ENCODE measurements around the gene LHX3. TPM values are rescaled to one million over a fixed set of nuclear protein-coding genes. Genes with fewer than 3 reads are reported as not detected.

LHX3 gene
- total RNA-seq (2021; fragmentation: NEBNext Ultra II Directional; extraction: Animal tissue kit (Norgen Biotek cat#: 25700)): not detected
- long read RNA-seq: 0 reads

- no peak for TF ChIP-seq CTCF (IDR thresholded peaks at IDR 0.05)
- H3K27me3 Mint-ChIP-seq (ENCODE audit: insufficient read depth): peaks cover 25% of the 10 kb centered on the region
- 0 out of 2 replicates have a peak, but pooled peaks cover 5% of the 10 kb centered on the region for H3K36me3 Mint-ChIP-seq (ENCODE audit: low read depth)
- DNase-seq: no peak
- no peaks in the 10 kb centered on the region for H3K9me3 Mint-ChIP-seq
- H3K27ac Mint-ChIP-seq: no peak within 1 kb of the TSS
- H3K4me3 Mint-ChIP-seq: no peak within 1 kb of the TSS
- no peaks in the 10 kb centered on the region for H3K4me1 Mint-ChIP-seq (ENCODE audit: low read depth)
These were observed at the start of gene LHX3 for GRCh38 chr9:136204838-136205706. Gene LHX3, minus strand, starts transcription at chr9:136205128. Its CDS starts 116 bp downstream, at chr9:136205012.

- peaks cover 9% of the 10 kb centered on the region for H3K4me1 Mint-ChIP-seq (ENCODE audit: low read depth)
These were observed 48.6 kb upstream of the LHX3 start for GRCh38 chr9:136253246-136254130.

GRCh38 chr9:136252846-136253245, 47.9 kb upstream of the LHX3 start:
- no peak for DNase-seq
- Mint-ChIP-seq H3K27ac (no peak overlapping the region), H3K36me3 (ENCODE audit: low read depth) (no peaks in the 10 kb centered on the region), H3K27me3 (ENCODE audit: insufficient read depth) (peaks cover 12% of the 10 kb centered on the region), H3K4me1 (ENCODE audit: low read depth) (peaks cover 9% of the 10 kb centered on the region), H3K9me3 (no peaks in the 10 kb centered on the region), H3K4me3 (no peak overlapping the region)
- TF ChIP-seq CTCF (IDR thresholded peaks at IDR 0.05): no peak

More at GRCh38 chr9:136253246-136254130, 48.6 kb upstream of the LHX3 start:
- no peak for TF ChIP-seq CTCF (IDR thresholded peaks at IDR 0.05)
- Mint-ChIP-seq H3K36me3 (ENCODE audit: low read depth) (no peaks in the 10 kb centered on the region), H3K27ac (no peak overlapping the region), H3K4me3 (no peak overlapping the region), H3K9me3 (no peaks in the 10 kb centered on the region), H3K27me3 (ENCODE audit: insufficient read depth) (peaks cover 13% of the 10 kb centered on the region)
- no peak for DNase-seq

GRCh38 chr9:136252281-136252680, 47.4 kb upstream of the LHX3 start:
- Mint-ChIP-seq H3K27ac (no peak overlapping the region), H3K27me3 (ENCODE audit: insufficient read depth) (peaks cover 17% of the 10 kb centered on the region), H3K9me3 (no peaks in the 10 kb centered on the region), H3K4me3 (no peak overlapping the region), H3K4me1 (ENCODE audit: low read depth) (peaks cover 9% of the 10 kb centered on the region), H3K36me3 (ENCODE audit: low read depth) (no peaks in the 10 kb centered on the region)
- TF ChIP-seq CTCF (IDR thresholded peaks at IDR 0.05): no peak
- no peak for DNase-seq

- Mint-ChIP-seq H3K4me3 (no peak overlapping the region), H3K9me3 (no peaks in the 10 kb centered on the region), H3K4me1 (ENCODE audit: low read depth) (peaks cover 9% of the 10 kb centered on the region), H3K27me3 (ENCODE audit: insufficient read depth) (peaks cover 23% of the 10 kb centered on the region), H3K36me3 (ENCODE audit: low read depth) (no peaks in the 10 kb centered on the region), H3K27ac (no peak overlapping the region)
- TF ChIP-seq CTCF (IDR thresholded peaks at IDR 0.05): no peak
- no peak for DNase-seq
These were observed 46.6 kb upstream of the LHX3 start for GRCh38 chr9:136251264-136252115.

Measured in HFFc6 (cell line).